IPS DF 4.7 (cell line): ENCODE measurements around the gene GIT2.
A peak's percentile ranks its signal among the peaks of the same experiment; 100 is the strongest.
"Not testable (repeated sequence)": the region's sequence is repeated elsewhere in the genome, so short reads cannot be mapped to it uniquely, and the experiment has no call there.

ENCODE experiments used
- DNase-seq: peaks from one replicate; pipeline ENCODE4 v3.0.0-alpha.2; 2013; ENCODE audit warnings: low spot score; ENCODE audit errors: extremely low read depth

Gene GIT2

DNA sequence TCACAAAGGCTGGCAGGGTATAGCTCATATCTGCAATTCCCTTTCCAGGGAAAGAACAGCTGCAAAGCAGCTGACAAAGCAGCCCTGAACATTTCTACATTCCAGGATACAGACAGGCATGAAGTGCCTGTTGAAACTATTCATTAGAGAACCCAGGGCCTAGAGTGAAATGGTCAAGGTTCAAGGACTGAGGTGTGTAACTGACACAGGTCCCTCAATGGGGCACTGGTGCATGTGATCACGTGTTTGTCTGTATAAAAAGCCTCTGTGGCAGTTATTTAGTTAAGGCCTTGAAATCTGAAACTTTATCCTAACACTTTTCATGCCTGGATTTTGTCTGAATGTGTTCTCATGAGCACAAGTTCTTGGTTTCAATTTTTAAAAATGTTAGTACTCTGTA, 47.1 kb downstream of the GIT2 start:
- DNase-seq: no peak

DNA sequence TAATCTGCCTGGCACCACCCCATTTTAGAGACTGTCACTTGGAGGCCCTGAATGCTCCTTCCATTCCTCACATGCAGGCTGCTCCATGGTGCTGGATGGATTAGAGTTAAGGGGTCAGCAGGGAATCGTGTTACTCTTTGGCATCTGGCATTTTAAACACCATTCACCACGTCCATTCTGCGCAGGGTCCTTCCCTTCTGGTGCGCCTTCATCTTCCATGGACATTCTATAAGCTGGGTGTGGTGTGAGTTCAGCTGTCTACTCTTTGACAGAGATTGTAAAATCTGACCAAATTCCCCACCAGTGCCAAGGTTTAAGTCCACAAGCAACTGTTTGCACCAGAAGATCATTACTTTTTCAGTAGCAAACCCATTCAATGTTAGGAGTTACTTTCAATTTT, 47.8 kb downstream of the GIT2 start:
- no peak for DNase-seq

- no peak for DNase-seq
Observed at GRCh38 chr12:109947521-109947920, 48.6 kb downstream of the GIT2 start.

DNA sequence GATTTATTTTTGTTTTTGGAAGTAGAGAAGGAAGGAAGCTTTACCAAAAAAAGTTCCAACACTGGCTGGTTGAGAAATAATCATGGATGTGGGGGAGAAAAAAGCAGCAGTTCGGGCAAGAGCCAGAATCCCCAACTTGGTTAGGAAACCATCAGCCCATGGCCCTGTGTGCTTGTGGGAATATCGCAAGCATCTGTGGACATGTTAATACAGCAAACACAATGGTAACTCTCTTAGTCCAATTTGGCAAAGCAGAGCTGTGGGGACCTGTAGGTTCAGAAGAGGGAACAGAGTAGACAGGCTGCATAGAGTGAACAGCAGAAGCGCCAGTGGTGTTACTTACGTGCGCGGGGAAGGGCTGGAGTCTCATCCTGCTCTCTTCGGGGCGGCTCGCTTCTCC, 49.3 kb downstream of the GIT2 start:
- no peak for DNase-seq

DNA sequence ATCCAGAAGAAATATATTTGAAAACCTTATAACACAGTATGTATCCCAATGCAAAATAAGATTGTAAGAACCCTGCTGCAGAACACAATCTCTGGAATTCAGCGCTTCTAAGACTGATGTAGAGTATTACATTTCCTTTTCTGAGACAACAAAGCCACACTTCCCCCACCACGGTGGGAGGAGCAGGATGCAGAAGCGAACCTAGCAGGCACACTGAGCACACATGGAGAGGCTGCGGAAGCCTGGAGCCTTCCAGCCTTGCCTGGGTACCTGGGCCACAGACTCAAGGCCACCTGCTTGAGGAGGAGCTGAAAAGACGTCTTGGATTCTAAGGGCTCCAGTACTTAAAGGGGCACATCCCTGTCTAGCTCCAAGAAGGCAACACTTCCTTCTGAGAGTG, 49.7 kb downstream of the GIT2 start:
- DNase-seq: peak; percentile 58

- peak; percentile 86 for DNase-seq
Observed at GRCh38 chr12:109944561-109945359, 51.4 kb downstream of the GIT2 start.

- no peak for DNase-seq
Observed at GRCh38 chr12:109943811-109944210, 52.4 kb downstream of the GIT2 start.

DNA sequence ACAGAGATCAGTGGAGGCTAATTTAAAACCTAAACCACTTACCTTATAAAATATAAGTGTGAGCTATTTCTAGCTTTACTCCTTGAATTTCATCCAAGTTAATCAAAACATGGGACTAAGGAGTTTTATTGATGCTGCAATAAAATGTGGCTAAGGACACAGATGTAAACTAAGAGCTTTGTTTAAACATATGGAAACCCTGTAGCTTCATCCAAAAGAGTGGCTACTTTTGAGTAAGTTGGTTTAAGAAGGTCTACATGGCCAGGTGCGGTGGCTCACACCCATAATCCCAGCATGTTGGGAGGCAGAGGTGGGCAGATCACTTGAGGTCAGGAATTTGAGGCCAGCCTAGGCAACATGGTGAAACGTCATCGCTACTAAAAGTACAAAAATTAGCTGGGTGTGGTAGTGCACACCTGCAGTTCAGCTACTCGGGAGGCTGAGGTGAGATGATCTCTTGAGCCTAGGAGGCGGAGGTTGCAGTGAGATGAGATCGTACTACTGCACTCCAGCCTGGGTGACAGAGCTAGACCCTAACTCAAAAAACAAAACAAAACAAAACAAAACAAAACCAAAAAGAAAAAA, 55.7 kb downstream of the GIT2 start:
- DNase-seq: no peak

- DNase-seq: no peak
Observed at GRCh38 chr12:109939504-109939903, 56.7 kb downstream of the GIT2 start.

DNA sequence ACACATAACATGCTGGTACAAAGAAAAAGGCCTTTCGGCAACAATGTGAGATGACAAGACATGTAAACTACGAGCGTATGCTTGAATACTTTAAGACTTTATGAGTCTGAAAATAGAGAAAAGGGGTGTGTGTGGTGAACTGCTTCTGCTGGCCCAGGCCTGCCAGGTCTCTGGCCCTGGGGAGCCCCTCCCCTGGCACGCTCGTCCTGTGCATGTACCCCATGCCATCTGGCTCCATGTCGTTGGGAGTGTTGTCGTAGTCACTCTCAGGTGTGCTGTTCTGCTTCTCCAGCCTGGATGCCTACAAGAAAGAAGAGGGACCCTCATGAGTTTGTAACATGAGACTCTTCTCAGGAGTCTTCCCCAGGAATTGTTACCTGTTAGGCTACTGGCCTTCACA, 57.2 kb downstream of the GIT2 start:
- no peak for DNase-seq

- DNase-seq: no peak
Observed at GRCh38 chr12:109937371-109937770, 58.8 kb downstream of the GIT2 start.

GRCh38 chr12:109934026-109934425, 62.1 kb downstream of the GIT2 start:
- no peak for DNase-seq

GRCh38 chr12:109932878-109933503, 63.2 kb downstream of the GIT2 start:
- DNase-seq: no peak

DNA sequence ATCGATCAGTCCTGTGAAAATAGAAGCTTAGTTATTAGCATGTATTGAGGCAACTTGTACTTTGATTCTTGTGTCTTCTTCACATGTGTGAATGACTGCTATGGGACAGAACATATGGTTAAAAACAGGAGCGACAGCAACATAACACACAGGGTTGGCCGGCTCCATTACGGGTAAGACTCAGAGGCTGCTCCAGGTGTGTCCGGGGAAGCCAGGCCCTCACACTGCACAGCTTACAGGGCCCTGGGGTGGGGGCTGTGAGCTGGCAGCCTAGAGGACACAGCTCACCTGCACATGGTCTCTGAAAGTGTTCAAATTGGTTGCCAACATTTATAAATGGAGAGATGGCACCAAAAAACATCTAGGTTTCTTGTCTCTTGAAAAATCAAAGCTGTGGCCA, 65.0 kb downstream of the GIT2 start:
- no peak for DNase-seq

DNA sequence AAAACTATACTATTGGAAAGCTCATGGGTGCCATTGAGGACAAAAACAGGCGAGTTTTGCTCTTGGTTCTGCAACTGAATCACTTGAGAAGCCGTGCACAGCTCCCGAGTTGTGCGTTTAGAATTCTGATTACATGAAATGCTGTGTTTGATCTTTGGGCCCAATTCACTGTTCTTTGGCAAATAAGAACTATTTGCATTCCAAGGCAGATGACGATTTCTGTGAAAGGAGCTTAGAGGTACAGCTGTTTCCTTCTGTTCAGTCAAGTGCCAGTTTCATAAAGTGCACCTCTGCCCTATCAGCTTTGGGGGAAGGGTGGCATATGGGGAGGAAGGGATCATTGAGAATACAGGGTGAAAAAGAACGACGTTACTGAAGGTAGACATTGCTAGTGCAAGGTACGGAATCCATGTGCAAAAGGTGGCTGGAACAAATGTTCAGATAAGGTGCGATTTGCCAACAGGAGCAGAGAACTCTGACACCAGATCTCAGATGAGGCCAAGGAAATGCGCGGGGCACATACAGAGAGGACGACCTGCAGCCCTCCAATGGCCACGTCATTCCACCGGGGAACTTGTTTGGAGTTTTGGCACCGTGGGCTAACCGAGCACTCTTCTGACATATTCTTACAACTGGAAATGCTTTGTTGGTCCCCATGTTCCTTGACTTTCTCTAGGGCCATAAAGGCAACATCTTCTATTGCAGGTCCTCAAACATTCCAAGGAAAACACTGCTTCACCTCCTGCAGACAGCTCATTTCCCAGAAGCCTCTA, 66.0 kb downstream of the GIT2 start:
- DNase-seq: no peak

GRCh38 chr12:109929326-109929725, 66.8 kb downstream of the GIT2 start:
- DNase-seq: not testable (repeated sequence)

GRCh38 chr12:109928058-109928656, 68.0 kb downstream of the GIT2 start:
- DNase-seq: no peak

GRCh38 chr12:109927622-109928021, 68.5 kb downstream of the GIT2 start:
- no peak for DNase-seq

DNA sequence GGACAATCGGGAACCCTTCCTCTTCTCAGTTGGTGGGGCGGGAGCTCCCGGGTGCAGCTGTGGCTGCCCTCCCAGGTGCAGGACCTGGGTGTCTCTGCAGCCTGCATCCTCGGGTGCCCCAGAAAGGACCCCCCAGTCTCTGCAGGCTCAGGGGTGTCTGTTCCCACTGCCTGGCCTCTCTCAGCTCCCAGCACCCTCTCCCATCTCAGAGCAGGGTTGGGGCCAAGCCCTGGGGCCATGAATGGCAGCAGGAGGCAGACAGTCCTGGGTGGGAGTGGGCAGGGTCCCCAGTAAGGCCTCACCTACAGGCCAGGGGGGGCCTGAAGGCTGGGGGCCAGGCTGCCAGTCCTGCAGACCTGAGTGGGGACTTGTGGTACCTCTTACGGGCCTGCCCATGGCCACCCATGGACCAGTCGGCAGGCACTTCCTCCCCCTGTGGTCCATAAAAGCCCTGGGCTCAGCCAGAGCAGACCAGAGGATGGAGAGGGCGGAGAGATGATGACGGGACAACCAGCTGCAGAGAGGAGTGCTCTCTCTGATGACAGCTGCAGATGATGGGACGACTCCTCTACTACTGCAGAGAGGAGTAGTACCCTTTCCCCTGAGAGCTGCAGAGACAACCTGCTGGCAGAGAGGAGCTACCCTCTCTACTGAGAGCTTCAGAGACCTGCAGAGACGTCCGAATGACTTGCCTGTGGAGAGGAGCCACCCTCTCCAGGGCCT, 69.5 kb downstream of the GIT2 start:
- no peak for DNase-seq

DNA sequence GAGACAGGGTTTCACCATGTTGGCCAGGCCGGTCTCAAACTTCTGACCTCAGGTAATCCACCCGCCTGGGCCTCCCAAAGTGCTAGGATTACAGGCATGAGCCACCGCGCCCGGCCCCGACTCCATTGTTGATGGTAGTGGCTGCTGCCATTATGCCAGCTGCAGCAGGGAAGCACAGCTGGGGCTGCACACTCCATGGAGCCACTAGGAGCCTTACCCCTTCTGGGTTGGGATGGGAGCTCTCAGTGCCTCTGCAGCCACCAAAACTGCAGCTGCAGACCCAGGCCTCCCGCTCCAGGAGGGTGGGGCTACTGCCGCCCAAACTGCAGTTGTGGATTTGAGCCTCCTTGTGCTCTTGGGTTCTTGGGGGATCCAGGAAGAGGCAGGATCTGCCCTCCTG, 70.2 kb downstream of the GIT2 start:
- no peak for DNase-seq
